HEK293 (cell line): ENCODE results near the gene NCKAP5.
A peak's percentile ranks its signal among the peaks of the same experiment; 100 is the strongest.

ENCODE experiments used
- CTCF ChIA-PET: fragments of 350-600 bp; formaldehyde crosslinking; extraction: SDS; loops from one replicate; lab custom pipeline; 2021; ENCODE audit warnings: antibody characterized with exemption; lab: Yijun Ruan, JAX
- POLR2A ChIA-PET: fragments of 300-600 bp; formaldehyde crosslinking; extraction: SDS; loops from one replicate; lab custom pipeline; 2020; ENCODE audit warnings: antibody characterized with exemption, inconsistent platforms; lab: Yijun Ruan, JAX
- H3K27ac ChIP-seq: fragments of 200-500 bp; sonication (Bioruptor generic); 2 replicates; pipeline ENCODE4 v1.5.1; 2014; ENCODE audit warnings: low read depth, low read length, control low read depth, inconsistent platforms; ENCODE audit errors: extremely low read depth
- H3K36me3 ChIP-seq, 2 experiments: fragments of 200-500 bp in 1 of 2; sonication (Bioruptor generic) in 1 of 2; 1 replicate in 1 of 2; 2 replicates in 1 of 2; pipeline ENCODE4 v1.5.1; 2014 to 2017; ENCODE audit warnings: inconsistent platforms in 2 of 2, low read length in 2 of 2; ENCODE audit not compliant: control insufficient read depth in 2 of 2, insufficient read depth in 1 of 2
- H3K4me1 ChIP-seq: fragments of 200-500 bp; sonication (Bioruptor generic); 2 replicates; pipeline ENCODE4 v1.5.1; 2014; ENCODE audit warnings: mild to moderate bottlenecking, low read length, inconsistent platforms; ENCODE audit not compliant: control insufficient read depth, insufficient read depth
- H3K4me3 ChIP-seq: 2 replicates; pipeline ENCODE4 v1.5.1; 2011; ENCODE audit warnings: low read depth, mild to moderate bottlenecking, control low read depth, low read length, moderate library complexity
- H3K9me3 ChIP-seq: fragments of 200-500 bp; sonication (Bioruptor generic); 2 replicates; pipeline ENCODE4 v1.5.1; 2014; ENCODE audit warnings: low read depth, low read length, inconsistent platforms; ENCODE audit not compliant: control insufficient read depth, insufficient read depth
- BCL6B ChIP-seq: fragments of 450-650 bp; formaldehyde crosslinking; IDR thresholded peaks from 2 replicates; pipeline ENCODE4 v1.5.1; 2017; ENCODE audit warnings: missing biosample characterization, missing genetic modification characterization
- HOXA7 ChIP-seq: sonication (generic); formaldehyde crosslinking; IDR thresholded peaks from 2 replicates; pipeline ENCODE4 v1.8.1; 2022; ENCODE audit warnings: missing genetic modification reagents, borderline replicate concordance
- KLF8 ChIP-seq: fragments of 450-650 bp; formaldehyde crosslinking; IDR thresholded peaks from 2 replicates; pipeline ENCODE4 v1.5.1; 2016; ENCODE audit warnings: missing biosample characterization, missing genetic modification characterization
- MYNN ChIP-seq: fragments of 450-650 bp; formaldehyde crosslinking; IDR thresholded peaks from 2 replicates; pipeline ENCODE4 v1.5.1; 2016; ENCODE audit warnings: missing biosample characterization, missing genetic modification characterization, borderline replicate concordance
- SP2 ChIP-seq: fragments of 450-650 bp; formaldehyde crosslinking; IDR thresholded peaks from 2 replicates; pipeline ENCODE4 v1.5.1; 2016; ENCODE audit warnings: missing biosample characterization, missing genetic modification characterization
- TRIM28 ChIP-seq: IDR thresholded peaks from 2 replicates; pipeline ENCODE4 v1.6.1; 2011; ENCODE audit warnings: low read length, control low read depth, borderline replicate concordance
- WT1 ChIP-seq: fragments of 450-650 bp; formaldehyde crosslinking; IDR thresholded peaks from 2 replicates; pipeline ENCODE4 v1.5.1; 2016; ENCODE audit warnings: missing biosample characterization, missing genetic modification characterization
- YY1 ChIP-seq: fragments of 450-650 bp; formaldehyde crosslinking; IDR thresholded peaks from 2 replicates; pipeline ENCODE4 v1.5.1; 2018; ENCODE audit warnings: missing biosample characterization, missing genetic modification characterization
- ZFHX2 ChIP-seq: fragments of 450-650 bp; formaldehyde crosslinking; conservative IDR thresholded peaks from 2 replicates; pipeline ENCODE4 v1.5.1; 2016; ENCODE audit warnings: missing biosample characterization, missing genetic modification characterization
- ZFP3 ChIP-seq: fragments of 450-650 bp; formaldehyde crosslinking; IDR thresholded peaks from 2 replicates; pipeline ENCODE4 v1.5.1; 2016; ENCODE audit warnings: low read depth, missing biosample characterization, missing genetic modification characterization
- ZFP69B ChIP-seq: fragments of 450-650 bp; formaldehyde crosslinking; IDR thresholded peaks from 2 replicates; pipeline ENCODE4 v1.5.1; 2016; ENCODE audit warnings: missing biosample characterization, missing genetic modification characterization
- ZNF18 ChIP-seq: fragments of 450-650 bp; formaldehyde crosslinking; IDR thresholded peaks from 2 replicates; pipeline ENCODE4 v1.5.1; 2016; ENCODE audit warnings: missing biosample characterization, missing genetic modification characterization
- ZNF362 ChIP-seq: fragments of 450-650 bp; formaldehyde crosslinking; IDR thresholded peaks from 2 replicates; pipeline ENCODE4 v1.5.1; 2016; ENCODE audit warnings: missing biosample characterization, missing genetic modification characterization
- ZNF433 ChIP-seq: fragments of 450-650 bp; formaldehyde crosslinking; IDR thresholded peaks from 2 replicates; pipeline ENCODE4 v1.5.1; 2016; ENCODE audit warnings: missing biosample characterization, missing genetic modification characterization, low read depth
- ZNF510 ChIP-seq: fragments of 450-650 bp; formaldehyde crosslinking; IDR thresholded peaks from 2 replicates; pipeline ENCODE4 v1.5.1; 2018; ENCODE audit warnings: mild to moderate bottlenecking, missing genetic modification characterization, missing biosample characterization; ENCODE audit not compliant: insufficient replicate concordance
- ZNF514 ChIP-seq: fragments of 450-650 bp; formaldehyde crosslinking; IDR thresholded peaks from 2 replicates; pipeline ENCODE4 v1.5.1; 2016; ENCODE audit warnings: missing biosample characterization, missing genetic modification characterization
- ZNF560 ChIP-seq: fragments of 450-650 bp; formaldehyde crosslinking; IDR thresholded peaks from 2 replicates; pipeline ENCODE4 v1.5.1; 2017; ENCODE audit warnings: missing biosample characterization, missing genetic modification characterization, borderline replicate concordance
- ZNF677 ChIP-seq: fragments of 450-650 bp; IDR thresholded peaks from 2 replicates; pipeline ENCODE4 v1.5.0; 2018; ENCODE audit warnings: missing biosample characterization, mild to moderate bottlenecking, missing genetic modification characterization, moderate library complexity
- ZNF785 ChIP-seq: fragments of 450-650 bp; formaldehyde crosslinking; IDR thresholded peaks from 2 replicates; pipeline ENCODE4 v1.5.1; 2016; ENCODE audit warnings: missing biosample characterization, missing genetic modification characterization
- ZNF791 ChIP-seq: fragments of 450-650 bp; formaldehyde crosslinking; IDR thresholded peaks from 2 replicates; pipeline ENCODE4 v1.5.1; 2016; ENCODE audit warnings: missing biosample characterization, missing genetic modification characterization
- ZSCAN18 ChIP-seq: fragments of 450-650 bp; formaldehyde crosslinking; IDR thresholded peaks from 2 replicates; pipeline ENCODE4 v1.5.1; 2016; ENCODE audit warnings: missing biosample characterization, missing genetic modification characterization

The NCKAP5 gene

GRCh38 chr2:132915812-132916549, 652.3 kb downstream of the NCKAP5 start:
- H3K36me3 ChIP-seq: no peaks in the 10 kb centered on the region
- no peaks in the 10 kb centered on the region for H3K9me3 ChIP-seq
- POLR2A ChIA-PET: interaction anchor here (0.6 kb wide), 1 partner anchor 10 kb away, joined by 3 read pairs; no protein-coding TSS in a partner anchor
- H3K4me1 ChIP-seq: no peaks in the 10 kb centered on the region
- no peak overlapping the region for H3K4me3 ChIP-seq
- TF ChIP-seq ZNF510 (tag by site-specific recombination) (no peak), SP2 (tag by site-specific recombination) (no peak), ZSCAN18 (tag by site-specific recombination) (no peak), WT1 (no peak), KLF8 (tag by site-specific recombination) (no peak), ZNF362 (no peak), TRIM28 (no peak), ZNF791 (tag by site-specific recombination) (no peak), ZNF433 (tag by site-specific recombination) (no peak), MYNN (no peak), HOXA7 (CRISPR knock-in tag) (no peak), ZNF785 (tag by site-specific recombination) (no peak), ZNF560 (no peak), YY1 (tag by site-specific recombination) (no peak), ZNF514 (tag by site-specific recombination) (no peak), BCL6B (tag by site-specific recombination) (no peak), ZNF677 (tag by site-specific recombination) (no peak), ZFP69B (no peak), ZNF18 (tag by site-specific recombination) (no peak)
- CTCF ChIA-PET: no interaction called here
- no peak overlapping the region for H3K27ac ChIP-seq

- no peak overlapping the region for H3K27ac ChIP-seq
- H3K4me3 ChIP-seq: no peak overlapping the region
- no peaks in the 10 kb centered on the region for H3K9me3 ChIP-seq
- no peaks in the 10 kb centered on the region for H3K4me1 ChIP-seq
- no peaks in the 10 kb centered on the region for H3K36me3 ChIP-seq
- TF ChIP-seq ZFP3 (tag by site-specific recombination) (no peak), ZFHX2 (tag by site-specific recombination) (0 out of 2 replicates have a peak, but pooled peaks have one; percentile 6)
- ChIA-PET CTCF (no interaction called here), POLR2A (no interaction called here)
Measured at GRCh38 chr2:132911726-132912724, 656.2 kb downstream of the NCKAP5 start.
